Epidermal melanocyte (primary cell): ENCODE measurements around the gene RGN.
A peak's percentile ranks its signal among the peaks of the same experiment; 100 is the strongest.
"Not testable (repeated sequence)": the region's sequence is repeated elsewhere in the genome, so short reads cannot be mapped to it uniquely, and the experiment has no call there.

Source experiments
- DNase-seq: peaks from one replicate; pipeline ENCODE4 v3.0.0; 2011; ENCODE audit warnings: low spot score; ENCODE audit not compliant: insufficient read length

RGN gene

GRCh38 chrX:47116551-47117110, 38.4 kb downstream of the RGN start:
- DNase-seq = not testable (repeated sequence)

GRCh38 chrX:47124466-47124865, 46.2 kb downstream of the RGN start:
- not testable (repeated sequence) for DNase-seq

- peak; percentile 93 for DNase-seq
Measured at GRCh38 chrX:47129157-47129898, 51.1 kb downstream of the RGN start.

- no peak for DNase-seq
Measured at GRCh38 chrX:47129899-47130358, 51.7 kb downstream of the RGN start.

- no peak for DNase-seq
Measured at GRCh38 chrX:47133493-47133892, 55.2 kb downstream of the RGN start.

GRCh38 chrX:47135650-47136049, 57.4 kb downstream of the RGN start:
- not testable (repeated sequence) for DNase-seq

- DNase-seq = no peak
Measured at GRCh38 chrX:47138171-47138570, 59.9 kb downstream of the RGN start.
